DMS 273 (cell line): Measurements from ENCODE around the gene CPTP.

ENCODE experiments used
- DNase-seq: peaks from one replicate; lab custom pipeline; 2025; ENCODE audit not compliant: unreplicated experiment; lab: John Stamatoyannopoulos, UW

Gene CPTP

GRCh38 chr1:1332774-1333480 is 8.3 kb downstream of the CPTP start:
- DNase-seq: peak; percentile 72

- DNase-seq: peak; percentile 78
Measured at GRCh38 chr1:1333551-1334241, 9.1 kb downstream of the CPTP start.

DNA sequence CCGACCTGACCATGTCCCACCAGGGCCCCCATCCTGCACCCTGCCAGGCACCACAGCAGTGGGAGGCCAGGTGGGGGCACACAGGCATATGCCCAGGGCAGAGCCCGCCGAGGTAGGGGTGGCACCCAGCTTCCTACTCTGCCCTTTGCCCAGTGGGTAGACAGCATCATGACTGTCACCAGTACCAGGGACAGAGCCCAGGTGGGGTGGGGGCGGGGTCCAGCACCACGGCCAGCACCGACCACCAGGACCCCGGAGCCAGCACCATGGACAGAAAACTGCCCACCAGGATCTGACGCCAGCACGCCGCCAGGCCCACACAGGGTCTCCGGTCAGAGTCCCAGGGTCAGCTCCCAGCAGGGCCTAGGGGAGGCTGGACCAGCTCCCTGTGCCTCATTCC is 10.2 kb downstream of the CPTP start:
- no peak for DNase-seq

GRCh38 chr1:1335283-1335682 is 10.7 kb downstream of the CPTP start:
- no peak for DNase-seq

DNA sequence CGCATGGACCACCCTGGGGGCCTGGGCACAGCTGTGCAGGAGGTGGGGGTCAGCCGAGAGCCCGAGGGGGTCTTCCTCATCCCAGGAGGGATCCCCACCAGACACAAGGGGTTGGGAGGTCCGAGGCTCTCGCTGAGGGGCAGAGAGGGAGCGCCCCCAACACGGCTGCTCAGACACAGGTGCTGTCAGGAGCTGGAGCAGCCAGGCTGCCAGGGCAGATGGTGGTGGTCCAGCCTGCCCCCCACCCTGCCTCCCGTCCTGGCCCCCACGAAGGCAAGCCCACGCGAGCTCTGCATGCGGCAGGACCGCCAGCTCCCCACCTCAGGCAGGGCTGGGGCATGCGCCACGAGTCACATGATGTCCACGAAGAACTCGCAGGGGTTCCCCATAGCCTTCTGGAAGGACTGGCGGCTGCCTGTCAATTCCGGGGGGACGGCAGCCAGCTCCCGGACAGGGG is 11.2 kb downstream of the CPTP start:
- no peak for DNase-seq

GRCh38 chr1:1336446-1336845 is 11.8 kb downstream of the CPTP start:
- no peak for DNase-seq

GRCh38 chr1:1336931-1337792 is 12.6 kb downstream of the CPTP start:
- DNase-seq: no peak

DNA sequence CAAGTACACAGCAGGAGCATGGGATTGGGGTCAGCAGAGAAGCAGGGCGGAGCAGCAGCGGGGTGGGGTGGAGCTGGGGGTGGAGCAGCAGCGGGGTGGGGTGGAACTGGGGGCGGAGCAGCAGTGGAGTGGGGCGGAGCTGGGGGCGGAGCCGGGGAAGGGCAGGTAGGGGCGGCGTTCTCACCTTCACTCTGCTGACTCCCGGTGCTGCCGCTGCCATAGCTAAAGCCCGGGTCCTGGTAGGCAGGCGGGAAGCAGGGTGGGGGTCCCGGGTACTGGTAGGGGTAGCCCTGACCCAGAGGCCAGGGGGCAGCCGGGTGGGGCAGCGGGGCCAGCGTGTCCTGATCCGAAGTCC is 13.2 kb downstream of the CPTP start:
- no peak for DNase-seq

DNA sequence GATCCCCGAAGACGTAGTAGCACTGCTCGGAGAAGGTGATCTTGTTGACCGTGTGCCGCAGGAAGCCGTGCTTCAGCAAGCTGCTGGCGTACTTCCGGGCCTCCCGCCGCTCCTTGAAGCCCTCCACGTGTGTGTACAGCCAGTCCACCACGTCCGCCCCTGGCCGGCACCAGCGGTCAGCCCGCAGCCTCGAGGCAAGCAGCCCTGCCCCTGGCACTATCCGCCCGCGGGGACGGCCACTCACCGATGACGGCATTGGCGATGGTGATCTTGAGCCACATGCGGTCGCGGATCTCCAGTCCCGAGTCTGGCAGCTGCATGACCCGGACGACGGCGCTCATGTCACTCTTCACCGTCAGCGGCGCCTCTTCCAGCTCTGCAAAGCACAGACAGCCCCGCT is 13.7 kb downstream of the CPTP start:
- DNase-seq: no peak

DNA sequence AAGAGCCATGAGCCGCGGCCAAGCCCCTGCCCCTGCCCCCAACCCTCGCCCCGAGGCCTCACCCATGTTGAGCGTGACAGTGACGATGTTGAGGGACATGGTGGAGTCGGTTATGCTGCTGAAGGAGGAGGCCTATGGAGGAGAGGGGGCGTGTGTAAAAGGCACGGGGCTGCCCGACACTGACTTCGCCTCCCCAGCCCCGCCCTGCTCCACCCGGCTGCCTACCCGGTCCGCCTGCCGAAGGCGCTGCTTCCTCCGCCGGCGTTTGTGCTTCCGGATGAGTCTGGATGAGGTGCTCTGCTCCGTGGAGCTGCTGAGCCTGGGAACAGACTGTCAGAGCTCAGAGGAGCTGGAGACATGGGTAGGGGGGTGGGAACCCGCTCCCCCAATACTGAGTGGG is 15.6 kb downstream of the CPTP start:
- no peak for DNase-seq

- no peak for DNase-seq
Measured at GRCh38 chr1:1340791-1341548, 16.4 kb downstream of the CPTP start.

DNA sequence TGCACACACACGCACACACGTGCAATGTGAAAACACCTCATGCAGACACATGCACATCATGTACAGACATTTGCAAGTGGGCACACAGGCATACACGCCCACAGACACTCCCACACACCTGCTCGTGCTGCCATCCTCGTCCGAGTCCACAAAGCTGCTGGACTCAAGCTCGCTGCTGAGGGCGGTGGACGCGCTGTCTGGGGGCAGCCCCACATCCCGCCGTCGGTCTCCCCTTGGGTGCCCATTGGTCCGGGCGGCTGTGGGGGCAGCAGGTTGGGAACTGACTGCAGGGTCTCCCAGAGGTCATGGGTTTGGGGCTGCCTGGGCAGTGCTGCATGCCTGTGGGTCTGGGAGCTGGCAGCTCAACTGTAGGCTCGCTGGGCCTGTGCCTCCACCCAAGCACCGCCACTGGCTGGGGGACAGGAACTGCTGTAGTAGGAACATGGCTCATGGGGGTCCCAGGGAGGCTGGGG is 17.0 kb downstream of the CPTP start:
- no peak for DNase-seq

DNA sequence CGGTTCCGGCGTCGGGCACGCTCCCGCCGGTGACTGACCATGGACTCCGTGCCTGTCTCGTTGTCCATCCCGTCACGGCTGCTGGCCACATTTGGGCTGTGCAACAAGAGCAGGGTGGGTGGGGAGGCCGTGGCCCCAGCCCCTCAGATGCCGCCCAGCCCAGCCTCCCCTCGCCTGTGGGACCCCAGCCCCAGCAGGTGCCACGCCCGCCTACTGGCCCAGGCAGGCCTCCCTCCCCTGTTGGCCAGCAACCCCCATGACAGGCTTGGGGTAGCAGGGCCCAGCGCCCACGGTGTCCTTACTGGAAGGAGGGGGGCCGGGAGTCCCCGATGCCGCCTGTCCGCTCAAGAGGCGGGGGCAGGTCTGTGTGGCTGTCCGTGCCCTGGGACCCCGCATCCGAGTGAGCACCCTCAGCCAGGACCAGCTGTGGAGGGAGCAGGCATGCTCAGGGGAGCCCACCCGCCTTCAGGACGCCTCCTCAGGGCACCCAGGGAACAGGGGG is 17.5 kb downstream of the CPTP start:
- no peak for DNase-seq

GRCh38 chr1:1342584-1343115 is 18.0 kb downstream of the CPTP start:
- no peak for DNase-seq

DNA sequence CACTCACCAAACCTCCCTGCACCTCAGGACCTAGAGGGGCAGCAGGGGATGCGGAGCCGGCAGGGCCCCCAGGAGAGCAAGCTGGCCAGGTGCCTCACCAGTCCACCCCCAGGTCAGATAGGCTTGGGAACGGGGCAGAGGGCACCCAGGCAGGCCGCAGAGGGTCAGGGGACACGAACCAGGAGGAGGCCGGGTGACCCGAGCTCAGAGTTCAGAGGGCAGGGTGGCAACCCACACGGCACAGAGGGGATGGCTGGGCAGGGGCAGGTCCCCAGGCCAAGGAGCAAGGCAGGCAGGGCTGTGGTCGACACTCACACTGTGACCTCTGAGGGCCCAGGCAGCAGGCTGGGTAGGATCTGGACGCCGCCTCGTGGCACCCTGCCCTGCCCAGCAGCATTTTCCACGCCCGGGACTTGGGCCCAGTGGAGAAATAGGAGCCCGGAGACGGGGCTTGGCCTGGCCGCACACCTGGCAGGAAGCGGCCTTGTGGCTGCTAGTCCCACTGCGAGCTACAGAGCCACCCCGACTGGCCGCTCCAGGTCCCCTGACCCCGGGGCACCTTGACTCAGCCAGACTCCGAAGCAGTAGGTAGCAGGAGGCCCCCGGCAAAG is 19.3 kb downstream of the CPTP start:
- no peak for DNase-seq

DNA sequence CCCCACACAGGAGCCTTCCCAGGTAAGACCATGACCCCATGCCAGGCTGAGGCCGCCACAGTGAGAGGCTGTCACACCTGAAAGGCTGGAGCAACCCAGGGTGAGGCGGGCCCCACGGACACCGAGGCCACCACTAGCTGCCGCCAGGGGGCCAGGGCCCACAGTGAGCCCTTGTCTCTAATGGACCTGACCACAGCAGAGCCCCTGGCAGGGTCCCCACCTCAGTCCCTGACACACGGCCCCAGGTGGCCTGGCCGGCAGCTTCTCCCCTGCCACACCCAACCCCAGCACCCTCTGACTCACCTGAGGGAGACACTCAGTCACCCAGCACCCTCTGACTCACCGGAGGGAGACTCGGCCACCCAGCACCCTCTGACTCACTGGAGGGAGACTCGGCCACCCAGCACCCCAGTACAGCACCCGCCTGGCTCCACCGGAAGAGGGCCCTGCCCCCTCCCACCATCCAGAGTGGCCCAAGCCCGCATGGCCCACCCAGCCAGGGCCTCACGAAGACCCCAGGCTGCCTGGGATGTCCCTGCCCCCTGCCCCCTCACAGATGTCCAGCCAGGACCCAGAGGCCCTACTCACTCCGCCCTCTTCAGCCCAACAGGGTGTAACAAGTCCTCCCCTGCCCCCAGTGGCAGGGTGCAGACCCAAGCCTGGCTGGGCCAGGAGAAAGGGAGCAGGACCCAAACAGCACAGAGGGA is 20.2 kb downstream of the CPTP start:
- DNase-seq: no peak

DNA sequence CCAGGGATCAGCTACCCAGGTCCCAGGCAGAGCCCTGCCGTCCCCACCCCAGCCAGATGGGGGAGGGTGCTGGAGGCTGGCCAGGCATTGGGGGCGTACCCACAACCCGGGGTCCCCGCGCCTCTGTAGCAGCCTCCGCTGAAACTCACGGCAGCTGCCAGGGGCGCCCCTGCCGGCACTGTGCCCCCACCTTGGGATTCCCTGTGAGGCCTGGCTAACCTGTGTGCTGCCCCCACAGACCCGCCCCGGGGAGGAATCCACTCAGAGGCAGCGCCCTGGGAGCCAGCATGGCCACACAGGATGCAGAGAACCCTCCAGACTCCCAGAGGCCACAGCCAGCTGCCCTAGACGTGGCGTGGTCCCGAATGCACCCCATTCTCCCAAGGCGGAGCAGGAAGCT is 20.8 kb downstream of the CPTP start:
- DNase-seq: no peak

DNA sequence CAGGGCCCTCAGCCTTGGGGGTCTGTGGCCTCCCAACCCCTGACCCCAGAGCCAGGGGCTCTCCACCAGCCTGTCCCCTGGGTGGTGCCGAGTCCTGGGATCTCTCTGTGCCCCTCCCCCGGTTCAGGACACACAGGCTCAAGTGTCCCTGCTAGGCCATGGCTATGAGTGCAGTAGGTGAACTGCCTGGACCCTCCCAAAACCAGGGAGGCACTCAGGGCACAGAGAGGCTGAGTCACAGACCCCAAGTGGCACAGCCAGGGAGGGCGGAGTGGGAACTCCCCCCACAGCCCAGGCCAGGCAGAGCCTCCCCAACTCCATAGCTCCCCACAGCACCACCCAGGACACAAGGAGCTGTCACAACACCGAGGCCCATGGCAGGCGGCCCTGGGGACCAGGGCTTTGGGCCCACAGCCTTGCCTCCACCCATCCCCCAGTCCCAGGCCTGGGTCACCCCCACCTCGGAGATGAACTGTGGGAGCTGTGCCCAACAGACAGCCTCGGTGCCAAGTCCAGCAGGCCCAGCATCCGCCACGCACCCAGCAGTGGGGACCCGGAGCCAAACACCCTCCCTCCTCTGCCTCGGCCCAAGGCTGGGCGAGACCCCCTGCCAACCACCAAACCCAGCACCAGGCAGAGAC is 21.4 kb downstream of the CPTP start:
- DNase-seq: no peak

GRCh38 chr1:1346501-1346890 is 21.9 kb downstream of the CPTP start:
- DNase-seq: no peak
